Epidermal melanocyte (primary cell): ENCODE measurements around the gene TARM1.

Source experiments
- DNase-seq: peaks from one replicate; pipeline ENCODE4 v3.0.0; 2011; ENCODE audit warnings: low spot score; ENCODE audit not compliant: insufficient read length

TARM1 gene

GRCh38 chr19:54081032-54081431, at the start of gene TARM1:
Gene TARM1 (minus strand): TSS chr19:54081365. CDS start chr19:54081340, 25 bp downstream.
- DNase-seq, result no peak

GRCh38 chr19:54129617-54129996, 48.4 kb upstream of the TARM1 start:
- no peak for DNase-seq

GRCh38 chr19:54128796-54129616, 47.8 kb upstream of the TARM1 start:
- DNase-seq, result no peak

GRCh38 chr19:54128441-54128725, 47.2 kb upstream of the TARM1 start:
- no peak for DNase-seq

- no peak for DNase-seq
Measured at GRCh38 chr19:54127688-54128440, 46.7 kb upstream of the TARM1 start.

GRCh38 chr19:54125713-54126112, 44.5 kb upstream of the TARM1 start:
- DNase-seq, result no peak

GRCh38 chr19:54124393-54124792, 43.2 kb upstream of the TARM1 start:
- no peak for DNase-seq

GRCh38 chr19:54123682-54124081, 42.5 kb upstream of the TARM1 start:
- no peak for DNase-seq

- no peak for DNase-seq
Measured at GRCh38 chr19:54121259-54121658, 40.1 kb upstream of the TARM1 start.

- DNase-seq, result peak; percentile 100
Measured at GRCh38 chr19:54115109-54116063, 34.2 kb upstream of the TARM1 start, which contains the start of the genes PRPF31 and TFPT. Gene PRPF31 (plus strand): TSS chr19:54115754. CDS start chr19:54118279, 2,525 bp downstream. Gene TFPT (minus strand): TSS chr19:54115657. CDS start chr19:54115269, 388 bp downstream.

- no peak for DNase-seq
Measured at GRCh38 chr19:54114340-54115108, 33.4 kb upstream of the TARM1 start.

GRCh38 chr19:54109651-54110050, 28.5 kb upstream of the TARM1 start:
- no peak for DNase-seq

- DNase-seq, result no peak
Measured at GRCh38 chr19:54108496-54108895, 27.3 kb upstream of the TARM1 start.

- no peak for DNase-seq
Measured at GRCh38 chr19:54107876-54108490, 26.8 kb upstream of the TARM1 start.

- DNase-seq, result no peak
Measured at GRCh38 chr19:54106716-54107115, 25.6 kb upstream of the TARM1 start.

- no peak for DNase-seq
Measured at GRCh38 chr19:54105796-54106195, 24.6 kb upstream of the TARM1 start.

- DNase-seq, result no peak
Measured at GRCh38 chr19:54104998-54105715, 24.0 kb upstream of the TARM1 start.

GRCh38 chr19:54102421-54103169, 21.4 kb upstream of the TARM1 start, which contains the start of gene NDUFA3:
Gene NDUFA3 (plus strand): TSS chr19:54102855. CDS start chr19:54102879, 24 bp downstream.
- peak; percentile 100 for DNase-seq

GRCh38 chr19:54100561-54100960, 19.4 kb upstream of the TARM1 start, which contains the start of gene OSCAR:
Gene OSCAR (minus strand): TSS chr19:54100803. CDS start chr19:54100792, 11 bp downstream.
- no peak for DNase-seq
